NAMALWA (cell line): ENCODE results near the gene ATF4.
A peak's percentile ranks its signal among the peaks of the same experiment; 100 is the strongest.
"Not testable (repeated sequence)": the region's sequence is repeated elsewhere in the genome, so short reads cannot be mapped to it uniquely, and the experiment has no call there.

Experiments used
- DNase-seq: peaks from one replicate; pipeline ENCODE4 v3.0.0-alpha.2; 2015; ENCODE audit warnings: low spot score

ATF4 gene

DNA sequence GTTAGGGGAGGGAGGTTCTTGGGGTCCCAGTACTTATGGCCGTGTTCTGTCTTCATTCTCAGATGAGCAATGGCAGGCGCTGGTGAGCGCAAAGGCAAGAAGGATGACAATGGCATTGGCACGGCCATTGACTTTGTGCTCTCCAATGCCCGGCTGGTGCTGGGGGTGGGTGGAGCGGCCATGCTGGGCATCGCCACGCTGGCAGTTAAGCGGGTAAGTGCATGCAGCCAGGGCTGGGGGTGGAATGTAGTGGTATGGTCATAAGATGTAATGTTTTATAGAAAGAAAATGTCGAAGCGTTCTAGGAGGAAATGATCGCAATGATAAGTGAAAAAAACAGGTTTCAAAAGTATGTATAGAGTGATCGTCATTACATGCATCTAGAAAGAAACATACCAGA, 9.1 kb upstream of the ATF4 start:
- DNase-seq: no peak

GRCh38 chr22:39512026-39512425, 8.3 kb upstream of the ATF4 start:
- no peak for DNase-seq

- no peak for DNase-seq
Observed at GRCh38 chr22:39513791-39514190, 6.6 kb upstream of the ATF4 start.

GRCh38 chr22:39514373-39514973, 5.9 kb upstream of the ATF4 start:
- DNase-seq: peak; percentile 71

DNA sequence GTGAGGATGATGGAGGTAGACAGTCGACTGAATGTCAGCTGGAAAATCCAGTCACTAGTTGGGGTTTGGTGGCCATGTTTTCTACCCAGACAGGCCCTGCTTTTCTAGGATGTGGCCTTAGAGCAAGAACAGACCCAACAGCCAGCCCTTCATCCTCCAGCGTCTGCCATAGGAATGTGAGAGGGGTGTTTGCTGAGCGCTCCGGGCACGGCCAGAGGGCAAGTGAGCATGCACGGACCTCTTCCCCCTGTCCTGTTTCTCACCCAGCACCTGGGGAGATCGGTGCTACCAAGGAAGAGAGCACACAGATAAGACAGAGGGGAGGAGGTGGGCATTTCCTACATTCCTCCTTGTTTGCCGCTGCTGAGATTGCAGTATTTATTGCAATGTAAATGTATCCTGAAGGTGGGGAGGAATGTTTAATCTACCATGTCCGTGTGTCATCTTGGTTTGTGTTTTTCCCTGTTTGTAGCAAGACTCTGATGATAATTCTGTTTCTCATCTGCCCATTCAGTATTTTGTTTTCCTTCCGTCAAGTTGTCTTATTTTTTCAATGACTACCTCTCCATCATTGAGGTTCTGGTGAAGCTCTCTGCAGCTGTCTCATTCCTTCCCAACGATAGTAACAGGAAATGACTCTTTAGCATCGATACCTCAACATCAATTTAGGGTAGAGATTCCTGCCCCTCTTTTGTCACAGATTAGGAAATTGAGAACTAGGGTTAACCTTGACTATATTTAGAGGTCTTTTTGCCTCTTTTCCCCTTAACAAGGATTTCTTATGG, 4.9 kb upstream of the ATF4 start:
- DNase-seq: no peak

GRCh38 chr22:39517470-39517869, 2.9 kb upstream of the ATF4 start:
- no peak for DNase-seq

DNA sequence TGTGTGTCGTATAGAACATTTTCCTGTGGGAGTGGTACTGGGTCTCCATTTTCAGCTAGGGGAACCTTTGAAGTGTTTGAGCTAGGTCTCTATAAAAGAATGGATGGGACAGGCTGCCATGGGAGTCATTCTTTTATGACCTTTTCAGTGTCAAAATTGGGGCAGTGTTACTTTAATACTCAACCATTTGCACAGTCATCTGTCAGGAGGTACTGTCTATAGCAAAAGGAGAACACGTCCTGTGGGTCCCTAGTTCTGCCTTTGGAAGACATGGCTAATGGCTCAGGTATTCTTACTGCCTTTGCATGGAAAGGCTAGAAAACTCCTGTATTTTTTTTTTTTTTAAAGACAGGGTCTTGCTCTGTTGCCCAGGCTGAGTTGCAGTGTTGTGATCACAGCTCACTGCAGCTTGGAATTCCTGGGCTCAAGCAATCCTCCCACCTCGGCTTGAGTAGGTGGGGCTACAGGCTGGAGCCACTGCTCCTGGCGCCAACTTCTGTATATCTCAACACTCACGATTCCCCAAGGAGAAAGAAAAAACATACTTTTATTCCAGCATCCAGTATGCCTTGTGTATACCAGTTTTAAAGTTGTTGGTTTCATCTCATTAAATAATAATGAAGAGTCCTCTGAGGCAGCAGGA, 2.1 kb upstream of the ATF4 start:
- no peak for DNase-seq

DNA sequence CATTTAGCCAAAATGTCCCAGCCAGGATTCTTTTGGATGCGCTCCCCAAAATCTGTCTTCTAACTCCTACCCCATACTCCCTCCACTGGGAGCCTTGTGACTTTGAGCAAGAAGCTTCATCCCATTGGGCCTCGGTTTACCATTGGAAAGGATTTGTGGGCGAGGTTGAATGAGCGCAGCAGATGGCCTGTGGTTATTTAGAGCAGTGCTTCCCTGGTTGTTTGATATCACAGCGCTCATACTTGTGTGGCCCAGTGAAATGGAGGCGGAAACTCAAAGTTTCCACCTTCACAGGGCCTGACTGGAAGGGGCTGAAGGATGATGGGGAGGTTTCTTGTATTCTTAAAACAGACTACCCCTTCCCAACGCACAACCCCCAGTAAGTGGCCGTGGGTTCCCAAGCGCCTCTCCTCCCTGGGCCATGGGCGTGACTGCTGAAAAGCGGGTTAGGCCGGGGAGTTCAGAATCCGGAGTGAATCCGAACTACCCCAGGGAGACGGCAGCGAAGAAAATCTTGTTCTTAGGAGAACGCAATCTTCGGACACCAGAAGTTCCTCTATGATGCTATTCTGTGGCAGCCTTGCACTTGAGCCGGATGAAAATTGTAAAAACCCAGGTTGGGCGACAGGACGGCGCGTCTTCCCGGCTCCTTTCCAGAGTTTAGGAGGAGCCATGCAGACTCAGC, 1.2 kb upstream of the ATF4 start:
- peak; percentile 49 for DNase-seq

- DNase-seq: peak; percentile 99
Observed at GRCh38 chr22:39519681-39520225, 609 bp upstream of the ATF4 start.

GRCh38 chr22:39521106-39521885, 934 bp downstream of the ATF4 start:
- peak; percentile 30 for DNase-seq

- DNase-seq: not testable (repeated sequence)
Observed at GRCh38 chr22:39522091-39522490, 1.7 kb downstream of the ATF4 start.

DNA sequence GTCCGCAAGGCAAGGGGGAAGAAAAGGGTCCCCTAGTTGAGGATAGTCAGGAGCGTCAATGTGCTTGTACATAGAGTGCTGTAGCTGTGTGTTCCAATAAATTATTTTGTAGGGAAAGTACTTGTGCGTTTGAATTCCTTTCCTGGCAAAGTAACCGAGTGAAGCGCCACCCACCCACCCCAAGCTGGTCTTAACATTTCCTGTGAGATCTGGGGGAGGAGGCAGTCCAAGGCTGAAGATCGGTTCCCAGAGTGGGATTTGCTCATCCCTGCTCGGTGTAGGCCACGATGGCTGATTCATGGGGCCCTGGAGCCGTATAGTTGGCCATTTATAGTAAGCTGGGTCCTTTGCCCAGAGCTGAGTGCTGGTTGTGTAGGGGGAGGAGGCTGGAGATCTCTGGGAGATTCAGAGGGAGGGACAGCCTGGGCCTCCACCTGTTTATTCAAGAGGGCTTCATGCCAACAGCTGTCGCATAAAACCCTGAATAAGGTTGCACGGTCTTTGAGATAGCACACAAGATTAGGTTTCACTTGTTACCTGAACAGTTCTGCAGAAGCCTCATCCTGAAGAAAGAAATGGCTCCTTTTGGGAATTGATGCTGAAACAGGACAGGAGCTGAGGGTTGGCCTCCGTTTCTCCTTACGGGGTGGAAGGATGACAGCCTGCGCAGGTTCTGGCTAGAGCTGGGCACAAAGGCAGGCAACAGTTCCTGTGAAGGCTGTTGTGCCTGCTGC, 2.4 kb downstream of the ATF4 start:
- DNase-seq: peak; percentile 73

DNA sequence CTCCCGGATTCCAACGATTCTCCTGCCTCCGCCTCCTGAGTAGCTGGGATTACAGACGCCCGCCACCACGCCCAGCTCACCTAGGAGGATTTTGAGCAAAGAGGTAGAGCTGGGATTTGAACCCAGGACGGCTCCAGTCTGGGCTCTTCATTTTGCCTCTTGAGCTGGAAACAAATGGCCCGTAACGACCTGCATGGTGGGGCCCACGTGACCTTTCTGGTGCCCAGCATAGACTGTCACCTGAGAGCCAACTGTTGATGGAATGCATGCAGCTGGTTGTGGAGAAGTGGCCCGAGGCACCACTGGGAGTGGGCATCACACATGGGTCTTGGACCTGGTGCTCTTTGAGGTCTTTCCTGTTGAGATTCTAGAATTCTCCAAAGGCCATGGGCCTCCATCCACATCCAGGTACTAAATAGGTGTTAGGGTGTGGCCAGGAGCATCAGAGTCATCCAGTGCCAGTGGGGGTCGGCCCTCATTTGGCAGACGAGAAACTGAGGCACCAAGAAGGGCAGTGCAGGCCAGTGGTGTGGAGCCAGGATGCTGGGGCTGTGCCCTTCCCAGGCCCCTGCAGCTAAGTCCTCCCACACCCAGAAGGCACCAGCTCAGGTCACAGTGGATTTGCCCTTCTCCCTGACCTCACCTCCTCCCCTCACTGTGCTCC, 3.9 kb downstream of the ATF4 start:
- peak; percentile 44 for DNase-seq

- peak; percentile 51 for DNase-seq
Observed at GRCh38 chr22:39524753-39525657, 4.6 kb downstream of the ATF4 start.

- DNase-seq: no peak
Observed at GRCh38 chr22:39525658-39525975, 5.3 kb downstream of the ATF4 start.

GRCh38 chr22:39526736-39527171, 6.4 kb downstream of the ATF4 start:
- peak; percentile 66 for DNase-seq

DNA sequence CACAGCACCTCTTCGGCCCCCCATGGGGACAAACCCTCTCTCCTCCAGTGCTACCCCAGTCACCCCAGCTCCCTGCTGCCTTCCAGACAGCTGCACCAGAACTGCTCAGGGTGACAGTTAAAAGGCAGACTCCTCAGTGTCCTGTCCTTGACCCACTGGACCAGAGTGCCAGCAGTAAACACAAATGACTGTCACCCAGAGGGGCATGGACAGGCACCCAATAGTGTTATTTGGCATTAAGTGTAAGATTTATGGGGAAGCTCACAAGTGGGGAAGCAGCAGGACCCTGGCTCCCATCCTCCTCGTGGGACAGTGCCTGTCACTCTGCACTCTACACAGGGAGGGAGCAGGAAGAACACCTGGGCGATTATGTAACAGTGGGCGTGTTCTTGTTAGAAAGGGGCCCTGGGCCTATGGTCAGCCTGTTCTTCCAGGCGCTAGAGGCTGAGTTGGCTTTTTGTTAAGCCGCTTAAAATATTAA, 7.2 kb downstream of the ATF4 start:
- peak; percentile 65 for DNase-seq

DNA sequence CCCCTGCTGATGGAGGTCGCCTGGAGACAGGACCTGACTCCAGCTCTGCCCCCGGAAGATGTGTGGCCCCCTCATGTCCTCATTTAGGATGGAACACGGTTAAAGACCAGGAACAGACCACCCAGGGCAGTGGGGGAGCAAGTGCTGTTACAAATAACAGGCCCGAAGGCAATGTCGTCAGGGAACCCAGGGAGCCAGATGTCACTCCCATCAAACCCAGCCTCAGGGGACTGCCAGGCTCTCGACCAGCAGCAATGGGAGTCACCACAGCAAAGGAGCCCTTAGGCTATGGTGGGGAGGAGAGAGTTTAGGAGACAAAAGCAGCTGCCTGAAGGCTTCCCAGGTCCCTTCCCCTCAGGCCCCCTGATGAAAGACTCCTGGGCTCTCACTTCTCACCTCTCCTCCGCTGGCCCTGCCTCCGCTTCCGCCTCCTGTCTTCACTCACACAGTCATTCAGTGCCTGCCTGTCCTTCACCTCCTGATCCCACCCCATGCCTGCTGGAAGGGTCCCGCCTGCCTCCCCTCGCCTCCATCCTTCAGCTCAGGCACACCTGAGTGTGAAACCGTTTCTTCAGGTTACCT, 7.8 kb downstream of the ATF4 start:
- DNase-seq: peak; percentile 47
